H9 (cell line): Measurements from ENCODE around the gene SCNN1G. TPM values are rescaled to one million over a fixed set of nuclear protein-coding genes. Genes with fewer than 3 reads are reported as not detected.

Experiments used
- DNase-seq: peaks from one replicate; pipeline ENCODE4 v3.0.0-alpha.2; 2017
- H2AFZ ChIP-seq: one replicate; pipeline ENCODE4 v1.6.1; 2013; ENCODE audit warnings: mild to moderate bottlenecking, low read length, control low read depth, moderate library complexity
- H2AK5ac ChIP-seq: 2 replicates; pipeline ENCODE4 v1.6.1; 2013; ENCODE audit warnings: low read length, control low read depth, mixed read lengths; ENCODE audit not compliant: insufficient read length
- H2BK120ac ChIP-seq: one replicate; pipeline ENCODE4 v1.6.1; 2013; ENCODE audit warnings: low read depth, mild to moderate bottlenecking, low read length, control low read depth, inconsistent platforms; ENCODE audit not compliant: poor library complexity, severe bottlenecking
- H2BK12ac ChIP-seq: 2 replicates; pipeline ENCODE4 v1.6.1; 2013; ENCODE audit warnings: low read length, control low read depth, mixed read lengths, low read depth; ENCODE audit not compliant: insufficient read length
- H2BK15ac ChIP-seq: 2 replicates; pipeline ENCODE4 v1.6.1; 2013; ENCODE audit warnings: low read depth, low read length, control low read depth
- H2BK20ac ChIP-seq: one replicate; pipeline ENCODE4 v1.6.1; 2013; ENCODE audit warnings: low read depth, mild to moderate bottlenecking, low read length, control low read depth, inconsistent platforms; ENCODE audit not compliant: poor library complexity, severe bottlenecking
- H2BK5ac ChIP-seq: 2 replicates; pipeline ENCODE4 v1.6.1; 2013; ENCODE audit warnings: low read length, control low read depth, mixed read lengths; ENCODE audit not compliant: insufficient read length
- H3K14ac ChIP-seq: 2 replicates; pipeline ENCODE4 v1.6.1; 2013; ENCODE audit warnings: low read length, control low read depth; ENCODE audit not compliant: insufficient read depth
- H3K18ac ChIP-seq: 2 replicates; pipeline ENCODE4 v1.6.1; 2013; ENCODE audit warnings: low read depth, mild to moderate bottlenecking, mixed read lengths, low read length, control low read depth; ENCODE audit not compliant: insufficient read length
- H3K23ac ChIP-seq: 2 replicates; pipeline ENCODE4 v1.6.1; 2013; ENCODE audit warnings: low read length, control low read depth, mixed read lengths, low read depth; ENCODE audit not compliant: insufficient read length
- H3K23me2 ChIP-seq: 2 replicates; pipeline ENCODE4 v1.6.1; 2013; ENCODE audit warnings: low read depth, mild to moderate bottlenecking, mixed read lengths, low read length, control low read depth; ENCODE audit not compliant: insufficient read length, poor library complexity, severe bottlenecking
- H3K27ac ChIP-seq: 2 replicates; pipeline ENCODE4 v1.5.1; 2013; ENCODE audit warnings: low read length, control low read depth, mixed read lengths, low read depth; ENCODE audit not compliant: insufficient read length
- H3K27me3 ChIP-seq: 2 replicates; pipeline ENCODE4 v1.6.1; 2013; ENCODE audit warnings: low read length, control low read depth, inconsistent platforms; ENCODE audit not compliant: insufficient read depth
- H3K4ac ChIP-seq: 2 replicates; pipeline ENCODE4 v1.6.1; 2013; ENCODE audit warnings: low read depth, mild to moderate bottlenecking, control low read depth, inconsistent platforms, low read length, moderate library complexity
- H3K4me1 ChIP-seq: 2 replicates; pipeline ENCODE4 v1.6.1; 2013; ENCODE audit warnings: low read length, control low read depth, inconsistent platforms; ENCODE audit not compliant: insufficient read depth
- H3K4me2 ChIP-seq: 2 replicates; pipeline ENCODE4 v1.6.1; 2013; ENCODE audit warnings: low read length, control low read depth, mixed read lengths; ENCODE audit not compliant: insufficient read length, insufficient read depth
- H3K56ac ChIP-seq: 2 replicates; pipeline ENCODE4 v1.6.1; 2013; ENCODE audit warnings: low read depth, mild to moderate bottlenecking, mixed read lengths, low read length, control low read depth; ENCODE audit not compliant: insufficient read length
- H3K79me1 ChIP-seq: 2 replicates; pipeline ENCODE4 v1.6.1; 2013; ENCODE audit warnings: low read depth, mild to moderate bottlenecking, moderate library complexity, low read length, control low read depth, inconsistent platforms; ENCODE audit not compliant: insufficient read depth, poor library complexity, severe bottlenecking
- H3K79me2 ChIP-seq: 2 replicates; pipeline ENCODE4 v1.6.1; 2013; ENCODE audit warnings: low read length, control low read depth, inconsistent platforms; ENCODE audit not compliant: insufficient read depth
- H3K9ac ChIP-seq: 2 replicates; pipeline ENCODE4 v1.6.1; 2013; ENCODE audit warnings: low read length, control low read depth, mixed read lengths; ENCODE audit not compliant: insufficient read length; ENCODE audit errors: extremely low read depth
- H3K9me3 ChIP-seq: one replicate; pipeline ENCODE4 v1.6.1; 2013; ENCODE audit warnings: low read depth, low read length, inconsistent platforms; ENCODE audit not compliant: control insufficient read depth
- H3T11ph ChIP-seq: one replicate; pipeline ENCODE4 v1.6.1; 2013; ENCODE audit warnings: mild to moderate bottlenecking, low read length, control low read depth, inconsistent platforms
- H4K20me1 ChIP-seq: one replicate; pipeline ENCODE4 v1.6.1; 2013; ENCODE audit not compliant: control insufficient read depth, insufficient read length, insufficient read depth
- H4K5ac ChIP-seq: 2 replicates; pipeline ENCODE4 v1.6.1; 2013; ENCODE audit warnings: low read depth, mild to moderate bottlenecking, mixed read lengths, low read length, control low read depth; ENCODE audit not compliant: insufficient read length
- H4K8ac ChIP-seq: replicated peaks from 2 replicates; pipeline ENCODE4 v1.6.1; 2013; ENCODE audit warnings: low read length, control low read depth, mixed read lengths, low read depth; ENCODE audit not compliant: insufficient read length
- H4K91ac ChIP-seq: 2 replicates; pipeline ENCODE4 v1.6.1; 2013; ENCODE audit warnings: low read depth, mild to moderate bottlenecking, moderate library complexity, mixed read lengths, low read length, control low read depth; ENCODE audit not compliant: insufficient read length
- H3K27ac Mint-ChIP-seq, 3 experiments: 2 replicates in 2 of 3; 3 replicates in 1 of 3; pipeline ENCODE4 v1.8.0; 2020 to 2021; ENCODE audit warnings: mixed read lengths in 3 of 3, mild to moderate bottlenecking in 1 of 3, moderate library complexity in 1 of 3
- H3K27me3 Mint-ChIP-seq: 2 replicates; pipeline ENCODE4 v1.8.0; 2021; ENCODE audit warnings: low read depth, mild to moderate bottlenecking, moderate library complexity, mixed read lengths
- H3K36me3 Mint-ChIP-seq, 3 experiments: 2 replicates in 2 of 3; 3 replicates in 1 of 3; pipeline ENCODE4 v1.8.0; 2020 to 2021; ENCODE audit warnings: low read depth in 3 of 3, mixed read lengths in 3 of 3; ENCODE audit not compliant: insufficient read depth in 1 of 3
- H3K4me1 Mint-ChIP-seq, 2 experiments: 2 replicates each; pipeline ENCODE4 v1.8.0; 2020; ENCODE audit warnings: mixed read lengths in 2 of 2
- H3K4me3 Mint-ChIP-seq, 2 experiments: 2 replicates in 1 of 2; 3 replicates in 1 of 2; pipeline ENCODE4 v1.8.0; 2020 to 2021; ENCODE audit warnings: mild to moderate bottlenecking in 2 of 2, mixed read lengths in 2 of 2, moderate library complexity in 1 of 2
- H3K9me3 Mint-ChIP-seq, 2 experiments: 2 replicates in 1 of 2; 3 replicates in 1 of 2; pipeline ENCODE4 v1.8.0; 2020; ENCODE audit warnings: mild to moderate bottlenecking in 2 of 2, mixed read lengths in 2 of 2, moderate library complexity in 1 of 2
- WGBS: extraction: QIAGEN DNeasy Blood & Tissue Kit; methylation state at CpG from one replicate; pipeline ENCODE4 v1.1.7; 2013; ENCODE audit warnings: missing lambda C conversion rate, low lambda C conversion rate, mixed read lengths; ENCODE audit not compliant: insufficient read length; ENCODE audit errors: extremely low coverage; 5-methylcytosine and 5-hydroxymethylcytosine counted together
- total RNA-seq: library from RNA; stranded (reverse); gene quantifications from 2 replicates; pipeline ENCODE4 v1.2.1, GENCODE V29; 2021
- TF ChIP-seq, protein P1 (sequence below): fragments of 200-600 bp; sonication (generic); conservative IDR thresholded peaks from 3 replicates; pipeline ENCODE4 v1.8.0; 2021; ENCODE audit warnings: antibody characterized with exemption, mild to moderate bottlenecking

The SCNN1G gene
- total RNA-seq, 1 experiment from 2014 or later: 0.74 TPM

DNA sequence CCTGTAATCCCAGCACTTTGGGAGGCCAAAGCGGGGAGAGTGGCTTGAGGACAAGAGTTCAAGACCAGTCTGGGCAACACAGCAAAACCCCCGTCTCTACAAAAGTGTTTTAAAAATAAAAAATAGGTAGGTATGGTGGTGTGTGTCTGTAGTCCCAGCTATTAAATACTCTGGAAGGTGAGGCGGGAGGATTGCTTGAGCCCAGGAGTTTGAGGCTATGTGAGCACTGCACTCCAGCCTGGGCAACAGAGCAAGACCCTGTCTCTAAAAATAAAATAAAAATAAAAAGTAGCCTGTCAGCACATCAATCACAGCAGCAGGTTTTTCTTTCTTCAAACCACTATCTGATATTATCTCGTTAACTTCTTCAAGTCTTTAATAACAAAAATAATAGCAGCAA lies 34.9 kb upstream of the SCNN1G start:
- Mint-ChIP-seq H3K27ac (no peak overlapping the region), H3K4me1 (peaks cover 42 to 53% of the 10 kb centered on the region in 2 experiments), H3K4me3 (peak overlapping the region; percentile 86 to 95), H3K36me3 (peaks cover 0 to 2% (median 0%) of the 10 kb centered on the region in 3 experiments; a peak in 2 of 7 replicates), H3K9me3 (no peaks in the 10 kb centered on the region), H3K27me3 (peaks cover 22% of the 10 kb centered on the region)
- Histone ChIP-seq H3T11ph (no peak overlapping the region), H3K79me2 (peaks cover 12% of the 10 kb centered on the region; the same call in 1 of the 2 replicates), H2BK15ac (no peak overlapping the region), H2AK5ac (no peak overlapping the region), H4K20me1 (no peaks in the 10 kb centered on the region), H3K27ac (no peak overlapping the region), H3K18ac (no peak overlapping the region), H3K14ac (no peak overlapping the region), H4K8ac (no peak overlapping the region), H3K9me3 (no peaks in the 10 kb centered on the region), H2BK12ac (no peak overlapping the region), H2BK5ac (no peak overlapping the region), H2BK120ac (no peak overlapping the region), H3K4me2 (no peak overlapping the region), H3K4ac (no peak overlapping the region), H3K27me3 (no peaks in the 10 kb centered on the region), H3K23me2 (peaks cover 6% of the 10 kb centered on the region), H3K56ac (no peak overlapping the region), H2AFZ (no peak overlapping the region), H3K79me1 (peaks cover under 1% of the 10 kb centered on the region), H3K9ac (no peak overlapping the region), H4K5ac (no peak overlapping the region), H3K23ac (no peak overlapping the region), H2BK20ac (no peak overlapping the region), H3K4me1 (peaks cover 9% of the 10 kb centered on the region; the same call in 1 of the 2 replicates), H4K91ac (no peak overlapping the region)
- TF ChIP-seq, protein P1, sequence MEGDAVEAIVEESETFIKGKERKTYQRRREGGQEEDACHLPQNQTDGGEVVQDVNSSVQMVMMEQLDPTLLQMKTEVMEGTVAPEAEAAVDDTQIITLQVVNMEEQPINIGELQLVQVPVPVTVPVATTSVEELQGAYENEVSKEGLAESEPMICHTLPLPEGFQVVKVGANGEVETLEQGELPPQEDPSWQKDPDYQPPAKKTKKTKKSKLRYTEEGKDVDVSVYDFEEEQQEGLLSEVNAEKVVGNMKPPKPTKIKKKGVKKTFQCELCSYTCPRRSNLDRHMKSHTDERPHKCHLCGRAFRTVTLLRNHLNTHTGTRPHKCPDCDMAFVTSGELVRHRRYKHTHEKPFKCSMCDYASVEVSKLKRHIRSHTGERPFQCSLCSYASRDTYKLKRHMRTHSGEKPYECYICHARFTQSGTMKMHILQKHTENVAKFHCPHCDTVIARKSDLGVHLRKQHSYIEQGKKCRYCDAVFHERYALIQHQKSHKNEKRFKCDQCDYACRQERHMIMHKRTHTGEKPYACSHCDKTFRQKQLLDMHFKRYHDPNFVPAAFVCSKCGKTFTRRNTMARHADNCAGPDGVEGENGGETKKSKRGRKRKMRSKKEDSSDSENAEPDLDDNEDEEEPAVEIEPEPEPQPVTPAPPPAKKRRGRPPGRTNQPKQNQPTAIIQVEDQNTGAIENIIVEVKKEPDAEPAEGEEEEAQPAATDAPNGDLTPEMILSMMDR: no peak
- no peak for DNase-seq
- WGBS: no CpG with 5 or more reads among the region's 4 CpGs
